HG02798 (cell line): ENCODE data around the gene NIBAN1.
A peak's percentile ranks its signal among the peaks of the same experiment; 100 is the strongest.

Experiments
- ATAC-seq: cut with Tn5 transposase; IDR thresholded peaks from one replicate; pipeline ENCODE4 v1.9.1; 2021; ENCODE audit warnings: mild to moderate bottlenecking; ENCODE audit not compliant: unreplicated experiment, poor library complexity

Gene NIBAN1

DNA sequence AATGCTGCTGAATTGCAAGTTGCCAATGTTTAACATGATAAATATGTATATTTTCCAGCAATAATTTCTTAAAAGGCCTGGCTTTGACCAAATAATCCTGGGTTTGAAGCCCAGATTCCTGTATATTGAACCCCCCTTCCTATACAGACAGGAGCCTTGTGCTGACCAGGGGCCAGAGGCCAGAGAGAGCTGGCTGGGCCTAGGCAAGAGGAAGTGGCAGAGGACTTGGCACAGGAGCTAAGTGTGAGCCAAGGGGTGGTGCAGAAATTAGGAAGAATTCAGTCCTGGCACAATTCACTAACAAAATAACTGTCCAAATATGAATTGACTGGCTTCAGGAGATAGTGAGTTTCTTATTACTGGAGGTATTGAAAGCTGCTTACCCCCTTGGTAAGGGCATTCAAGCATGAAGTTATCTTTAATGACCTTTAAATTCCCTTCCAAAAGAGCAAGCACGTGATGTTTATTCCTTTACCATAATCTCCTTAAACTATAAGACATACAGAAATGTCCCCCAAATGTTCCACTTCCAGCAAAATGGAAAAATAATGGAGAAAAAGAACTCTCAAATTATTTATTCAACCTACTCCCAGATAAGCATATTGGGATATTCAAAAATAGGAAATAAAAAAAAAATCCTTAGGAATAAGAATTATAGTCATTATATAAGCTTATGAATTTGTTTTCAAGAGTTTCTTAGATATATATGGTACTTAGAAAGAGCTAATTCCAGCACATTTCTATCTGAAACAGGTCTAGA lies 26.6 kb downstream of the NIBAN1 start:
- no peak for ATAC-seq

GRCh38 chr1:184945678-184946412 lies 28.5 kb downstream of the NIBAN1 start:
- ATAC-seq: peak; percentile 52

GRCh38 chr1:184945029-184945428 lies 29.3 kb downstream of the NIBAN1 start:
- peak; percentile 56 for ATAC-seq

- ATAC-seq: no peak
These were observed 30.3 kb downstream of the NIBAN1 start for GRCh38 chr1:184943998-184944397.

- ATAC-seq: peak; percentile 52
These were observed 32.6 kb downstream of the NIBAN1 start for GRCh38 chr1:184941735-184942134.

GRCh38 chr1:184941410-184941733 lies 32.9 kb downstream of the NIBAN1 start:
- ATAC-seq: peak; percentile 20

DNA sequence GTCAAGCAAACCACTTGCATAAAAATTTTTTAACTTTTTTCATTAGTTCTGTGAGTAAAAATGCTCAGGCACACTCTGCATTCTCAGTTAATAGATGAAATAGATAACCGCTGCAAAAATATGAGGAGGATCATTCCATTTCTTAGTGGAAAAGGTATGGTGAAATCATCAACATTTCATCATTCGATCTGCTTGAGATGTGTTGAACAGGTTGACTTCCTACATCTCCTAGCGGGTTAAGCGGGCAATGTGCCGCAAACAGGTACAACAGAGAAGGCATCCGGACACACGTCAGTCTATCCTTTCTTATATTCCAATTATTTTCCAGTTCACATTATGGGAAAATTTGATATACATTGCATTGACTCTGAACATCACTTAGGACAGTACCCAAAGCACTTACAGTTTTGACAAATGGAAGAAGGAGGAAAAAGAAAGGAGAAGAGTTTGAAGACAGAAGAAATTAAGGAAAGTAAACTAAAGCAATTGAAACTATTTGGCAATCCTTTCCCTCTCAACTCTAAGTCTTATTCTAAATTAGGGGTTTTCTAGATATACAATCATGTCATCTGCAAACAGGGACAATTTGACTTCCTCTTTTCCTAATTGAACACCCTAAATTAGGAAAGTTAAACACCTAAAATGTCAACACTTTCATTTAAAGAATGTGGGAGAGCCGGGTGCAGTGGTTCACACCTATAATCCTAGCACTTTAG lies 33.5 kb downstream of the NIBAN1 start:
- ATAC-seq: no peak

- ATAC-seq: no peak
These were observed 34.1 kb downstream of the NIBAN1 start for GRCh38 chr1:184940226-184940625.

DNA sequence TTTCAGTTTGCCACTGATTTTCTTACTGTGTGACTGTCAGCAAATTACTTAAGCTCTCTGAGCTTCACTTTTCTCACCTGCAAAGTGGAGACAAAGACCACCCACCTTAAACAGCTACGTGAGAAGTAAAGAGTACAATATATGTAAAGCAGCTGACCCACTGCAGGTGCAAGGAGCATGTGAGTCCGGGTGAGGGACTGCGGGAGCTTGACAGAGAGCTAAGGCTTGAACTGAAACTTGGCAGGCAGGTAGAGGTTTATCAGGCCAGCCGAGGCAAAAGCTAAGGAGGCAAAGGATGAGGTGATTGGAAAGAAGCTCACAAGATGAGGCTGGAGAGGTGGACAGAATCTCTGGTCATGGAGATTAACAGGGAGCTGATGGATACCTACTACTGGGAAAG lies 36.6 kb downstream of the NIBAN1 start:
- no peak for ATAC-seq

DNA sequence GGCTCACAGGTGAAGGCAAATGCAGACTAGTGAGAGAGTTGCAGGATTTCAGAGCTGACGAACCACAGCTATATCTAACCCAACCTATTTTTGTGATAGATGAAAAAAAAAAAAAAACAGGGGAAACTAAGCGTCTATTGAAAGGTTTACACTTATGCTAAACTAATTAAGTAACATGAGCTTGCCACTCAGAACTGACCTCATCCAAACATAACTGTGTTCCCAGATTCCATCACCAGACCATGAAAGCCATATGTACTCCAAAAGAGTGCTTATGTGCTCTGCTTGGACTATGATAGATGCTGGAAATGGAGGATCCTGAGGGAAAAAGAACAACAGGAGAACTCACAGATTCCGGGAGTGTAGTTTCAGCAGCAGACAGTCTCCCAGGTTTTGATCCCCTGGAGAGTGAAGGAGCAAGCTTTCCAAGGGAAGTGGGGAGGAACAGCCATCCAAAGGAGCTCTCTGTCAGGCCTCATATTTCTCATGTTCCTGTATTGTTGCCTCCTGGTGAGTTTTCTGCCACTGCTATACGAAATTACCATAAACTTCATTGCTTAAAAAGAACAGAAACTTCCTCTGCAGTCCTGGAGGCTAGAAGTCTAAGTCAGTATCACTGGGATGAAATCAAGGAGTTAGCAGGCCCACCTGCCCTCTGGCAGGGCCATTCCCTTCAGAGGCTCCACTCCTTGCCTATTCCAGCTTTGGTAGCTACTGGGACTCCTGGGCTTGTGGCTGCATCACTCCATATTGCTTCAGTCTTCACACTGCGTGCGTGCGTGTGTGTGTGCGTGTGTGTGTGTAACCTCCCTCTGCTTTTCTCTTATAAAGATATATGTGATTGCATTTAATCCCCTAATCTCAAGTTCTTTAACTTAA lies 38.1 kb downstream of the NIBAN1 start:
- ATAC-seq: no peak

GRCh38 chr1:184933944-184934343 lies 40.4 kb downstream of the NIBAN1 start:
- no peak for ATAC-seq

DNA sequence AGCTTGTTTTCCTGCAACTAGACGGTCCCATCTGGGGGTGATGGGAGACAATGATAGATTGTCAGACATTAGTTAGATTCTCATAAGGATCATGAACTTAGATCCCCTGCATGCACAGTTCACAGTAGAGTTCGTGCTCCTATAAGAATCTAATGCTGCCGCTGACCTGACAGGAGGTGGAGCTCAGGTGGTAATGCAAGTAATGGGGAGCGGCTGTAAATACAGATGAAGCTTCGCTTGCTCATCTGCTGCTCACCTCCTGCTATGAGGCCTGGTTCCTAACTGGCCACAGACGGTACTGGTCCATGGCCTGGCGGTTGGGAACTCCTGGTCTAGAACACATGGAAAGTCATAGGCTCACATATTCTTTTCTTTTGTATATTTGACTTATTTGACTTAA lies 42.0 kb downstream of the NIBAN1 start:
- no peak for ATAC-seq

DNA sequence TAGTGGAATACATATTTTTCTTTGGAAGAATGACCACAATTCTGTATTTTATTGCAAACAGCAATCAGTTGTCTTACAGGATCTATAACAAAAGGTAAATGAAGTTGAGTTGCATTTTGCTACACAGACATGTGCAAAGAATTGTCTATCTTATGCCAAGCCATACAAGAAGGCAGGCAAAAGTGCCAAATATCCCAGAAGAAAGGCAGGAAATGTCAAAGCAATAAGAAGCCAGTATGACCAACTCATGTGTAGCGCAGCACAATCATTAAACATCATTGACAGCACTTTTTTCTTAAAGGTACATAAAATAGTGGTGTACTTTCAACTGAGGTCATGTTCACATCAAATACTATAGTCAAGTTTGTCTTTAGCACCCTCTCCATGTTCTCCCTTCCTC lies 42.7 kb downstream of the NIBAN1 start:
- ATAC-seq: no peak

DNA sequence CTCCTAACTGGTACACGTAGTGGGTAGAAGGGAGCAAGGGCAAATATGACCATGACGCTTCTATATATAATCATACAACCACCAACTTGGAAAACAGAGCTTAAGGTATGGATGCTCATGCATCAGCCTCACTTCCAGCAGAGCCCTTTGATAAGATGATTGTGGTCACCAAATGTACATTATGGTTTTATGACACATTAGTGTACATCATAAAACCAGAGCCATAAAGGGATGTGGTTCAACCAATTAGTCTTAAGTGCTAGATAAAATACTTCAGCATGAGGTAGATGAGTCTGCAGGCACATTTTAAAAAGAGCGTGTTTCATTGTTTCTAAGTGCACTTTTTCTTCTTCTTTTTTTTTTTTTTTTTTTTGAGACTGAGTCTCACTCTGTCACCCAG lies 43.7 kb downstream of the NIBAN1 start:
- ATAC-seq: no peak

- no peak for ATAC-seq
These were observed 44.1 kb downstream of the NIBAN1 start for GRCh38 chr1:184930232-184930631.

- no peak for ATAC-seq
These were observed 44.6 kb downstream of the NIBAN1 start for GRCh38 chr1:184929711-184930202.

DNA sequence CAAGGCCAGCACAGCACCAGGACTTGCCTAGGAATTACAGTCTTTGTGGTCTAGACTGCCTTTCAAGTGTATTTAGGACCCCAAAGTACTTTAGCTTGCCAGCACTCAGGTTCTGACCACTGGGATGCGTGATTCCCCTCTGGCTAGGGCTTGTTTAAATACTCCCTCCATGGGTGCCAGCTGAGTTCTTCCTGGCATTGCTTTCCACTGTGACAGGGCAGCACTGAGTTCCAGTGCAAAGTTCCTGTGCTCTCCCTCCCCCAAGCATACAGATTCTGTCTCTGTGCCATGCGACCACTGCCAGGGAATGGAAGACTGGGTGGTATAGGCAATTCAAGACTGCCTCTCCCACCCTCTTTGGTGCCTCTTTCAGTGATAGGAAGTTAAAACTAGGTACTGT lies 45.9 kb downstream of the NIBAN1 start:
- ATAC-seq: no peak
